GM18508 (cell line): Measurements from ENCODE around the gene CENPH.
"Not testable (repeated sequence)": the region's sequence is repeated elsewhere in the genome, so short reads cannot be mapped to it uniquely, and the experiment has no call there.

ENCODE experiments used
- ATAC-seq: cut with Tn5 transposase; IDR thresholded peaks from one replicate; pipeline ENCODE4 v1.9.1; 2021; ENCODE audit warnings: moderate number of reproducible peaks; ENCODE audit not compliant: insufficient read depth, unreplicated experiment

Gene CENPH, protein sequence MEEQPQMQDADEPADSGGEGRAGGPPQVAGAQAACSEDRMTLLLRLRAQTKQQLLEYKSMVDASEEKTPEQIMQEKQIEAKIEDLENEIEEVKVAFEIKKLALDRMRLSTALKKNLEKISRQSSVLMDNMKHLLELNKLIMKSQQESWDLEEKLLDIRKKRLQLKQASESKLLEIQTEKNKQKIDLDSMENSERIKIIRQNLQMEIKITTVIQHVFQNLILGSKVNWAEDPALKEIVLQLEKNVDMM

GRCh38 chr5:69189162-69190086 lies at the start of gene CENPH:
CENPH (plus strand) TSS chr5:69189583; CDS start chr5:69189635, 52 bp downstream.
- peak; percentile 78 for ATAC-seq

- ATAC-seq: not testable (repeated sequence)
These were observed 49.1 kb upstream of the CENPH start for GRCh38 chr5:69140239-69140638.

GRCh38 chr5:69140827-69141226 lies 48.6 kb upstream of the CENPH start:
- no peak for ATAC-seq

DNA sequence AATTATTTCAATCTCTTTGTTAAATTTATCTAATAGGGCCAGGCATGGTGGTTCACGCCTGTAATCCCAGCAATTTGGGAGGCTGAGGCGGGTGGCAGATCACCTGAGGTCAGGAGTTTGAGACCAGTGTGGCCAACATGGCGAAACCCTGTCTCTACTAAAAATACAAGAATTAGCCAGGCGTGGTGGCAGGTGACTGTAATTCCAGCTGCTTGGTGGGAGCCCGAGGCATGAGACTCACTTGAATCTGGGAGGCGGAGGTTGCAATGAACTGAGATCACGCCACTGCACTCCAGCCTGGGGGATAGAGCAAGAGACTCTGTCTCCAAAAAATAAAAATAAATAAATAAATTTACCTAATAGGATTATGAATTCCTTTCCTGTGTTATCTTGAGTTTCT lies 40.8 kb upstream of the CENPH start:
- not testable (repeated sequence) for ATAC-seq

DNA sequence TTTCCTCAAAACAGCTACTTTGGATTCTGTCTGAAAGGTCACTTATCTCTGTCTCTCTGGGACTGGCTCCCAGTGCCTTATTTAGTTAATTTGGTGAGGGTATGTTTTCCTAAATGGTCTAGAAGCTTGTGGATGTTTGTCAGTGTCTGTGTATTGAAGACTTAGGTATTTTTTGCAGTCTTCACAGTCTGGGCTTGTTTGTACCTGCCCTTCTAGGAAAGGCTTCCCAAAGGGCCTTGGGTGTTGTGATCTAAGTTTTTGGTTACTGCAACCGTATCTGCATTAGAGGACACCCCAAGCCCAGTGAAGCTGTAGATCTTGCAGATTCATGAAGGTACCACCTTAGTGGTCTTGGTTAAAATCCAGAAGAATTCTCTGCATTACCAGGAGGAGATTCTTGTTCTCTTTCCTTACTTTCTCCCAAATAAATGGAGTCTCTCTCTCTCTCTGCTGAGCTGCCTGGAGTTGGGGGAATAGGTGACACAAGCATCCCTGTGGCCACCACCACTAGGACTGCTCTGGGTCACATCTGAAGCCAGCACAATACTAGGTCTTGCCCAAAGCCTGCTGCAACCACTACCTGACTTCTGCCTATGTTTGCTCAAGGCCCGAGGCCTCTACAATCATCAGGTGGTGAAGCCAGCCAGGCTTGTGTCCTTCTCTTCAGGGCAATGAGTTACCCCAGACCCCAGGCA lies 40.3 kb upstream of the CENPH start:
- no peak for ATAC-seq

DNA sequence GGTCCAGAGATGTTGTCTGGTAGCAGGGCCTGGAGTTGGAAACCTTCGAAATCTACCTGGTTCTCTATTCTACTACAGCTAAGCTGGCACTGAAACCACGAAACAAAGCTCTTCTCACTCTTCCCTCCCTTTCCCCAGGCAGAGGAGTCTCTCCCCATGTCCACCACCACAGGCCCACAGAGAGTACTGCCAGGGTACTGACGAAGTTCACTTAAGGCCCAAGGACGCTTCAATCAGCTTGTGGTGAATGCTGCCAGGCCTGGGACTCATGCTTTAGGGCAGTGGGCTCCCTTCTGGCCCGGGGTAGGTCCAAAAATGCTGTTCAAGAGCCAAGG lies 39.7 kb upstream of the CENPH start:
- no peak for ATAC-seq

GRCh38 chr5:69152731-69153130 lies 36.7 kb upstream of the CENPH start:
- ATAC-seq: no peak

DNA sequence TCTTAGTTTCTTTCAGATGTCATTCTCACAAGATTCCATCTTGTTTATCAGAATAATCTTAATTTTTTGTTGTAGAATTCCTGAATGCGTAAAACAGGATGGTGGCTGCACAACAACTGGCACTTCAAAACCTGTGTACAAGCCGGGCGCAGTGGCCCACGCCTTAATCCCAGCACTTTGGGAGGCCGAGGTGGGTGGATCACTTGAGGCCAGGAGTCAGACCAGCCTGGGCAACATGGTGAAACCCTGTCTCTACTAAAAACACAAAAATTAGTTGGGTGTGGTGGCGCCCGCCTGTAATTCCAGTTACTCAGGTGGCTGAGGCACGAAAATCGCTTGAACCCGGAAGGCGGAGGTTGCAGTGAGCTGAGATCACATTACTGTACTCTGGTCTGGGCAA lies 32.9 kb upstream of the CENPH start:
- no peak for ATAC-seq

GRCh38 chr5:69158039-69158438 lies 31.3 kb upstream of the CENPH start:
- no peak for ATAC-seq

- no peak for ATAC-seq
These were observed 28.7 kb upstream of the CENPH start for GRCh38 chr5:69160651-69161050.

DNA sequence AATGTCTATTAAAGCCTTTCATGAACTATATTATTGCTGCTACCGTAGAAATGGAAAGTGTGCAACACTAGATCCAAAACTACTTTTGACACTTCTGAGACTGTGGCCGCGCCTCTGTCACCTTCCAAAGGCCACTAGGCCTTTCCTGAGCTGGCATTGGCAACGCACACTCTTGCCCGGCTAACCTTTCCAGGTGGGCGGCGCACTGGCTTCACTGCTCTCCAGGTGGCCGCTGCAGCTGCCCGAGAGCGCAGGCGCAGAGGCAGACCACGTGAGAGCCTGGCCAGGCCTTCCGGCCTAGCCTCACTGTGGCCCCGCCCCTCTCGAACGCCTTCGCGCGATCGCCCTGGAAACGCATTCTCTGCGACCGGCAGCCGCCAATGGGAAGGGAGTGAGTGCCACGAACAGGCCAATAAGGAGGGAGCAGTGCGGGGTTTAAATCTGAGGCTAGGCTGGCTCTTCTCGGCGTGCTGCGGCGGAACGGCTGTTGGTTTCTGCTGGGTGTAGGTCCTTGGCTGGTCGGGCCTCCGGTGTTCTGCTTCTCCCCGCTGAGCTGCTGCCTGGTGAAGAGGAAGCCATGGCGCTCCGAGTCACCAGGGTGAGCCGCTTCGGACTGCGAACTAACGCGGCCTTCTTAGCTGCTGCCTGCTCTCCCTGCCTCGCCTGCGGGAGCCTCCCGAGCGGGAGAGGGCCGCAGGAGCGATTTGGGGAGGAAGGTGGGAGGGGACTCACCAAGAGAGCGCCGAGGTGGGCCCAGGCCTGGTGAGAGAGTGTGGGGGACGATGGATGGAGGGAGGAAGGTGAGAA lies 22.5 kb upstream of the CENPH start, which contains the start of gene CCNB1:
TSS of gene CCNB1 (plus strand) at position 465 of the 807 bp plus-strand sequence. CDS start at position 578, 113 bp downstream.
- peak; percentile 96 for ATAC-seq

DNA sequence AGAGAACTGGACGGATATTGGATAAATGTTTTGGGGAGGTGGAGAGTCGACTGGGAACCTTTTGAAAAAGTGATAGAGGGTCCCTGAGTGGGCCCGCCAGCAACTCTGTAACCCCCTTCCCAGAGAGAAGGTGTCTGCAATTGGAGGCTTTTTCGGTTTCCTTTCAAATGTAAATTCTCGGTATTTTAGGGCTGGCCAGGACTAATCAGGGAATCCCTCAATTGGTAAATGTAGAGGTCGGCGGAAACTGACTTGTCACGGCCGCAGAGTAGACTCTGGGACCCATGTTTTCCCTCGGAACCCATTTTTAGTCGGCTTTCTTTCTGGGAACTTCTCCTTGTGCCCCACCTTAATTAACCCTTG lies 21.9 kb upstream of the CENPH start:
- ATAC-seq: no peak

- ATAC-seq: no peak
These were observed 21.5 kb upstream of the CENPH start for GRCh38 chr5:69167929-69168328.

DNA sequence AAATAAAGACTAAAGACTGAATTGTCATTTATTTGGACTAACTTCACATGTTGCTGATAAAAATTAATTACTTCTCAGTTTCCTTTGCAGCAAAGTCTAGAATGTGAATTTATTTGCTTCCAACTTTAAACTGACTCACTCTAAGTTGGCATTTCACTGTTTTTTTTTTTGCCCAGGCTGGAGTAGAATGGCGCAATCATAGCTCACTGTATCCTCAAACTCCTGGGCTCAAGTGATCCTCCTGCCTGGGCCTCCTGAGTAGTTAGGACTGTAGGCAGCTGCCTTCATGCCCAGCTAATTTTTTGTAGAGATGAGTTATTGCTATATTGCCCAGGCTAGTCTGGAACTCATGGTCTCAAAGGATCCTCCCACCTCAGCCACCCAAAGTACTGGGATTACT lies 18.9 kb upstream of the CENPH start:
- no peak for ATAC-seq

GRCh38 chr5:69170969-69171368 lies 18.4 kb upstream of the CENPH start:
- no peak for ATAC-seq

- ATAC-seq: not testable (repeated sequence)
These were observed 7.6 kb upstream of the CENPH start for GRCh38 chr5:69181659-69182293.

DNA sequence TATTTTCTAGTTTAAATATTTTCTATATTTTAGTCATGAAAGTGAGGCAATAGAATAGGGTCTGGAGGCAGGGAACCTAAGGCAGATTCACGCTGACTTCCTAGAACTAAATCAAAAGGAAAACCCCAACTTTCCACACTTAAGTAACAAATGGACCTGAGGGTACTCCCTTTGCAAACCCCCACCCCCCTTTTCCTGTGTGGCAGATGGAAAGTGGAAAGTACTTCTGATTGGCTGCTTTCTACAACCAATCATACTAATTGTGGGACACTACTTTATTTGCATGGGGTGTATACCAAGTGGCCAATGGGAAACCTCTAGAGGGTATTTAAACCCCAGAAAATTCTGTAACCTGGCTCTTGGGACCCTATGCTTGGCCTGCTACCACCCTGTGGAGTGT lies 4.8 kb upstream of the CENPH start:
- ATAC-seq: no peak

- ATAC-seq: no peak
These were observed 2.0 kb upstream of the CENPH start for GRCh38 chr5:69187342-69187741.

GRCh38 chr5:69188811-69189161 lies 597 bp upstream of the CENPH start:
- ATAC-seq: no peak

DNA sequence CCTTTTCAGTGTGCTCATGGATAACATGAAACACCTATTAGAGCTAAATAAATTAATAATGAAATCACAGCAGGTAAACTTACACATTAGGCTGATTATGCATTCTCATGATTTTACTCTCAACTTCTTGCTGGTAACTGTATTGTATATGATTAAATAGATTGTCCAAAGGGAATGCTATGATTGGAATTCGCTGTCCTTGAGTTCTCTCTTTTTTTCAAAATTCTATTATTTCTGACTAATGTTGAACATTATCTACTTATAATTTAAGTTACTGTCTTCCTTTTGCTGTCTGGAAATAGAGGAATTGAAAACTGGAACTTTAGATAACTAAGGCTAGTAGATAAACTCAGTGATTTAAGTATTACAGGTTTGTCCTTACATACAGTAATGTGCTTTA lies 13.1 kb downstream of the CENPH start:
- ATAC-seq: no peak
